GM18502 (cell line): ENCODE results near the gene ABR.
"Not testable (repeated sequence)": the region's sequence is repeated elsewhere in the genome, so short reads cannot be mapped to it uniquely, and the experiment has no call there.

Experiments
- ATAC-seq: cut with Tn5 transposase; IDR thresholded peaks from one replicate; pipeline ENCODE4 v1.9.1; 2021; ENCODE audit warnings: mild to moderate bottlenecking; ENCODE audit not compliant: unreplicated experiment, poor library complexity

ABR gene

GRCh38 chr17:1077581-1077985 lies 102.2 kb downstream of the ABR start:
- ATAC-seq = no peak

GRCh38 chr17:1076982-1077302 lies 102.8 kb downstream of the ABR start:
- ATAC-seq = no peak

GRCh38 chr17:1076299-1076981 lies 103.3 kb downstream of the ABR start:
- no peak for ATAC-seq

GRCh38 chr17:1074886-1075605 lies 104.7 kb downstream of the ABR start:
- ATAC-seq = no peak

- ATAC-seq = not testable (repeated sequence)
These were observed 105.7 kb downstream of the ABR start for GRCh38 chr17:1073963-1074625.

GRCh38 chr17:1073241-1073962 lies 106.4 kb downstream of the ABR start:
- no peak for ATAC-seq

- no peak for ATAC-seq
These were observed 107.2 kb downstream of the ABR start for GRCh38 chr17:1072551-1072961.

- no peak for ATAC-seq
These were observed 108.5 kb downstream of the ABR start for GRCh38 chr17:1071103-1071825.

GRCh38 chr17:1070411-1070810 lies 109.4 kb downstream of the ABR start:
- ATAC-seq = no peak

- no peak for ATAC-seq
These were observed 109.9 kb downstream of the ABR start for GRCh38 chr17:1069847-1070246.

GRCh38 chr17:1068356-1068755 lies 111.4 kb downstream of the ABR start:
- ATAC-seq = no peak

GRCh38 chr17:1067282-1067956 lies 112.4 kb downstream of the ABR start:
- no peak for ATAC-seq

GRCh38 chr17:1065416-1065815 lies 114.4 kb downstream of the ABR start:
- ATAC-seq = not testable (repeated sequence)

GRCh38 chr17:1060991-1061390 lies 118.8 kb downstream of the ABR start:
- no peak for ATAC-seq

GRCh38 chr17:1059131-1059795 lies 120.5 kb downstream of the ABR start:
- no peak for ATAC-seq

GRCh38 chr17:1058423-1059130 lies 121.2 kb downstream of the ABR start:
- ATAC-seq = no peak

GRCh38 chr17:1056761-1057160 lies 123.0 kb downstream of the ABR start:
- ATAC-seq = no peak

- ATAC-seq = no peak
These were observed 123.8 kb downstream of the ABR start for GRCh38 chr17:1055751-1056645.
